Measurements from ENCODE around the gene IQSEC1.

DNA sequence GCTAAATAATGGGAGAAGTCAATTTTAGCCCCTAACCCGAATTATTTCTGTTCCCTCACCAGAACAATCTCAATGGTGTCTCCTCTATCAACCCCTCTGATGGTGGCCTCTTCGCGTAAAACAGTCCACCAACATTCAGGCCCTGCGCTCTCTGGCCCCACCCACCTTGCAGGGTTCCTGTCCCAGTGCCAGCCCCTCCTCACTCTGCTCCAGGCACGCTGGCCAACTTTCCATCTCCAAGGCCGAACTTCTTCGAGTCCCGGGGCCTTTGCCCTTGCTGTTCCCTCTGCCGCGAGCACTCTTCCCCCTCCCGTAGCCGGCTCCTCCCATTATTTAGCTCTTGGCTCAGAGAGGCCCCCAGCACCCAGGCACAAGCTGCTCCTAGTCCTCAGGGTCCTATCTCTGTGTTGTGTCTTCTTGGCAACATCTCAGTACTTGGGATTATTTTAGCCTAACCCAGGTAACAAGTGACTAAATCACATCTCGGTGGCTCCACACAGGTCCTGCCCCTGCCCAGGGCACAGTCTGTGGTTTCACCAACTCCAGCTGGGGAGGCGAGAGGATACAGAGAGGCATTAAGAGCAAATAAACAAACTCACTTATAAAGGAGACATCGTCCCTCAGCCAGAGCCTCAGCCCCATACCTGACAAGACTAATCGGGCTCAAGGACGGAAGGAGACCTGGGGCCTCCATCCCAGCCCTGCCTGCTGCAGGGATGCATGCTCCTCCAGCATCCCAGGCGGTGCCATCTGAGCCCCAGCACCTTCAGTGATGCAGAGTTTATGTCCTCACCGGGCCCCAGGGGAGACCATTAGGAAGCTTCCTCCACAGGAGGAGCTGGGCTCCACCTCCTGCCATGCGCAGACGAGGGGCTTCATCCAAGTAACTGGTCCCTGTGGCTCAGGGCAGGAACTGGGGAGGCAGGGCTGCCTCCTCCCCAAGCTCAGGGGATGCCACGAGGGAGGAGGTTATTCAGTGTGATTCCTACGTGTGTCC, 19.7 kb upstream of the IQSEC1 start:
- TF ChIP-seq, protein P1, sequence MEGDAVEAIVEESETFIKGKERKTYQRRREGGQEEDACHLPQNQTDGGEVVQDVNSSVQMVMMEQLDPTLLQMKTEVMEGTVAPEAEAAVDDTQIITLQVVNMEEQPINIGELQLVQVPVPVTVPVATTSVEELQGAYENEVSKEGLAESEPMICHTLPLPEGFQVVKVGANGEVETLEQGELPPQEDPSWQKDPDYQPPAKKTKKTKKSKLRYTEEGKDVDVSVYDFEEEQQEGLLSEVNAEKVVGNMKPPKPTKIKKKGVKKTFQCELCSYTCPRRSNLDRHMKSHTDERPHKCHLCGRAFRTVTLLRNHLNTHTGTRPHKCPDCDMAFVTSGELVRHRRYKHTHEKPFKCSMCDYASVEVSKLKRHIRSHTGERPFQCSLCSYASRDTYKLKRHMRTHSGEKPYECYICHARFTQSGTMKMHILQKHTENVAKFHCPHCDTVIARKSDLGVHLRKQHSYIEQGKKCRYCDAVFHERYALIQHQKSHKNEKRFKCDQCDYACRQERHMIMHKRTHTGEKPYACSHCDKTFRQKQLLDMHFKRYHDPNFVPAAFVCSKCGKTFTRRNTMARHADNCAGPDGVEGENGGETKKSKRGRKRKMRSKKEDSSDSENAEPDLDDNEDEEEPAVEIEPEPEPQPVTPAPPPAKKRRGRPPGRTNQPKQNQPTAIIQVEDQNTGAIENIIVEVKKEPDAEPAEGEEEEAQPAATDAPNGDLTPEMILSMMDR (IDR thresholded peaks at IDR 0.05), result no peak
- TF ChIP-seq POLR2A (IDR thresholded peaks at IDR 0.05) (no peak), EP300 (IDR thresholded peaks at IDR 0.05) (no peak)

Measured in sigmoid colon (tissue), 4 donors.